Activated CD4-positive, alpha-beta T cell treated with anti-CD3 and anti-CD28 coated beads, Interleukin-2, amount 50 U/mL, for 16 hours (primary cell): Measurements from ENCODE around the gene ZNF525.
"Not testable (repeated sequence)": the region's sequence is repeated elsewhere in the genome, so short reads cannot be mapped to it uniquely, and the experiment has no call there.

Source experiments
- DNase-seq: peaks from one replicate; pipeline ENCODE4 v3.0.0-alpha.2; 2020

ZNF525 gene

GRCh38 chr19:53395840-53396524 lies 30.5 kb downstream of the ZNF525 start:
- not testable (repeated sequence) for DNase-seq

- DNase-seq: no peak
Observed at GRCh38 chr19:53396525-53396868, 31.0 kb downstream of the ZNF525 start.

DNA sequence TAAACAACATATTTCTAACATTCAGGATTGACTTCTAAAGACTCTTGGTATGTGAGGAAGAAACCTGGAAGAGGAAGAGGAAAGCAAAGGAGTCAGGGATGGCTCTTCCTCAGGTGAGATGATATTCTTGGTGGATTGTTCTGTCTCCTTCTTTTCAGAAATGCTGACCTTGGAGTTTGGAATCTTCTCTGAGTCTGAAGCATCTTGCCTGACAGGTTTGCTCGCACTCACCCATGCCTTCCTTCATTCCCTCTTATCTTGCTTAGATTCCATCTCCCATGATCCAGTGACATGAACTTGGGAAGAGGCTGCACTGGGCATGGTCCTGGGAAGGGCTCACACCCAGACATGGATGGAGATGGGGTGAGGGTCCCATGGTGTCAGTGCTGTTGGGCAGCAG lies 32.4 kb downstream of the ZNF525 start:
- not testable (repeated sequence) for DNase-seq

GRCh38 chr19:53409505-53410204 lies 44.1 kb downstream of the ZNF525 start:
- DNase-seq: no peak

DNA sequence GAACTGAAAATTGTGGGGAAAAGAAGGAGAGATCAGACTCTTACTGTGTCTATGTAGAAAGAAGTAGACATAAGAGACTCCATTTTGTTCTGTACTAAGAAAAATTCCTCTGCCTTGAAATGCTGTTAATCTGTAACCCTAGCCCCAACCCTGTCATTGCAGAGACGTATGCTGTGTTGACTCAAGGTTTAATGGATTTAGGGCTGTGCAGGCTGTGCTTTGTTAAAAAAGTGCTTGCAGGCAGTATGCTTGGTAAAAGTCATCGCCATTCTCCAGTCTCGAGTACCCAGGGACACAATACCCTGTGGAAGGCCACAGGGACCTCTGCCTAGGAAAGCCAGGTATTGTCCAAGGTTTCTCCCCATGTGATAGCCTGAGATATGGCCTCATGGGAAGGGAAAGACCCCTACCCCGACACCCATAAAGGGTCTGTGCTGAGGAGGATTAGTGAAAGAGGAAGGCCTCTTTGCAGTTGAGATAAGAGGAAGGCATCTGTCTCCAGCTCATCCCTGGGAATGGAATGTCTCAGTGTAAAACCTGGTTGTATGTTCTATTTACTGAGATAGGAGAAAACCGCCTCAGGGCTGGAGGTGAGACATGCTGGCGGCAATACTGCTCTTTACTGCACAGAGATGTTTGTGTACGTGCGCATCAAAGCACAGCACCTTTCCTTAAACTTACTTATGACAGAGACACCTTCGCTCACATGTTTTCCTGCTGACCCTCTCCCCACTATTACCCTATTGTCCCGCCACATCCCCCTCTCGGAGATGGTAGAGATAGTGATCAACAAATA lies 55.2 kb downstream of the ZNF525 start:
- not testable (repeated sequence) for DNase-seq

- no peak for DNase-seq
Observed at GRCh38 chr19:53422551-53422950, 57.0 kb downstream of the ZNF525 start.

GRCh38 chr19:53423074-53423473 lies 57.6 kb downstream of the ZNF525 start:
- DNase-seq: not testable (repeated sequence)

GRCh38 chr19:53423680-53424079 lies 58.2 kb downstream of the ZNF525 start:
- DNase-seq: not testable (repeated sequence)

GRCh38 chr19:53424968-53425597 lies 59.6 kb downstream of the ZNF525 start:
- peak; percentile 55 for DNase-seq

DNA sequence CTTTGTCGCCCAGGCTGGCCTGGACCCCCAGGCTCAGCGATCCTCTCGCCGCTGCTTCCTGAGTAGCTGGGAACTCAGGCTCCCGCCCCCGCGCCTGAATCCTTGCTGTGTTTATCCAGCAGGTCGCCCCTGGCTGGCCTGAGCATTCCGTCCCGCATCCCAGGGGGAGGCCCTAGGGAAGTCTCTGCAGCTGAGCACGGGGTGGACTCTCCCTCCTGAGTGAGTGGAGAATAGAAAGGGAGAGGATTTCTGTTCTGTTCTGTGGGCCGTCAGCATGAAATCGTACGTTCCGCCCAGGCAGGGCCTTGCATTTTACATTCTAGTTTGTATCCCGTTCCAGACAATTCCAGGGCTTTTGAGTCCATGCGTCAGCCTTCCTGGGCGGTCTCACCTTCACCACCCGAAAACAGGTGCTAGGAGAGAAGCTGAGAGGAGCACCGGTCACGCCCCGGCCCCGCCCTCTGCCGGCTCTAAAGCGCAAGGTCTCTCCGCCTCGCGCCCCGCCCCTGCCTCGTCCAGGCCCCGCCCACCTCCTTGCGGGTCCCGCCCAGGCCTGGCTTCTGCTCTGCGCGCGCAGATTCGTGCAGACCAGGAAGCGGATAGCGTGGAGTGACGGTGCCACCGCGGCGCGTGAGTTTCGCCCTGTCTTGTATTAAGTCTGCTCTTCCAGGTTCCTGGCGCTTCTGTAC lies 66.0 kb downstream of the ZNF525 start, which contains the start of gene ZNF761:
Gene ZNF761 (plus strand): TSS at position 586 of the 689 bp plus-strand sequence. CDS start 15,285 bp downstream, outside the sequence.
- peak; percentile 95 for DNase-seq

GRCh38 chr19:53432088-53432661 lies 66.7 kb downstream of the ZNF525 start:
- peak; percentile 1 for DNase-seq
